Endothelial cell (in vitro differentiated cells): ENCODE measurements around the gene ING5. TPM values are rescaled to one million over a fixed set of nuclear protein-coding genes. Genes with fewer than 3 reads are reported as not detected.
A peak's percentile ranks its signal among the peaks of the same experiment; 100 is the strongest.

Experiments
- DNase-seq: peaks from one replicate; pipeline ENCODE4 v3.0.0; 2021; ENCODE audit warnings: low spot score
- H3K27ac Mint-ChIP-seq: one replicate; pipeline ENCODE4 v1.8.0; 2021; ENCODE audit warnings: mixed read lengths, inconsistent platforms; ENCODE audit not compliant: unreplicated experiment
- H3K27me3 Mint-ChIP-seq: one replicate; pipeline ENCODE4 v1.8.0; 2021; ENCODE audit warnings: mild to moderate bottlenecking, moderate library complexity, mixed read lengths, inconsistent platforms; ENCODE audit not compliant: unreplicated experiment
- H3K36me3 Mint-ChIP-seq: one replicate; pipeline ENCODE4 v1.8.0; 2021; ENCODE audit warnings: mild to moderate bottlenecking, low read depth, mixed read lengths, inconsistent platforms; ENCODE audit not compliant: unreplicated experiment
- H3K4me1 Mint-ChIP-seq: one replicate; pipeline ENCODE4 v1.8.0; 2021; ENCODE audit warnings: mild to moderate bottlenecking, mixed read lengths, inconsistent platforms; ENCODE audit not compliant: unreplicated experiment
- H3K4me3 Mint-ChIP-seq: one replicate; pipeline ENCODE4 v1.8.0; 2021; ENCODE audit warnings: mild to moderate bottlenecking, mixed read lengths, inconsistent platforms; ENCODE audit not compliant: unreplicated experiment
- H3K9me3 Mint-ChIP-seq: one replicate; pipeline ENCODE4 v1.8.0; 2021; ENCODE audit warnings: mixed read lengths, inconsistent platforms; ENCODE audit not compliant: unreplicated experiment
- CTCF ChIP-seq: fragments of 200-600 bp; sonication (generic); IDR thresholded peaks from one replicate; pipeline ENCODE4 v1.5.0; 2021; ENCODE audit warnings: antibody characterized with exemption; ENCODE audit not compliant: unreplicated experiment
- total RNA-seq: library from RNA; stranded (reverse); fragmentation: NEBNext Ultra II Directional; extraction: Animal tissue kit (Norgen Biotek cat#: 25700); gene quantifications from one replicate; pipeline ENCODE4 v1.2.1, GENCODE V29; 2021; ENCODE audit not compliant: unreplicated experiment

ING5 gene
- total RNA-seq, 1 donor from 2014 or later: 19.9 TPM

- Mint-ChIP-seq H3K27me3 (peaks cover 11% of the 10 kb centered on the region), H3K36me3 (peaks cover 15% of the 10 kb centered on the region), H3K27ac (no peak overlapping the region), H3K9me3 (no peaks in the 10 kb centered on the region), H3K4me3 (no peak overlapping the region), H3K4me1 (no peaks in the 10 kb centered on the region)
- TF ChIP-seq CTCF: no peak
- no peak for DNase-seq
Measured at GRCh38 chr2:241678307-241678706, 23.5 kb upstream of the ING5 start.

GRCh38 chr2:241678784-241679540 is 22.9 kb upstream of the ING5 start:
- Mint-ChIP-seq H3K36me3 (peaks cover 9% of the 10 kb centered on the region), H3K27me3 (peaks cover 8% of the 10 kb centered on the region)

GRCh38 chr2:241680044-241680443 is 21.8 kb upstream of the ING5 start:
- Mint-ChIP-seq H3K27ac (no peak overlapping the region), H3K9me3 (no peaks in the 10 kb centered on the region), H3K36me3 (peaks cover 9% of the 10 kb centered on the region), H3K4me1 (no peaks in the 10 kb centered on the region), H3K4me3 (no peak overlapping the region), H3K27me3 (peaks cover 6% of the 10 kb centered on the region)
- DNase-seq: no peak
- no peak for TF ChIP-seq CTCF

More at GRCh38 chr2:241678784-241679540, 22.9 kb upstream of the ING5 start:
- Mint-ChIP-seq H3K9me3 (no peaks in the 10 kb centered on the region), H3K4me1 (no peaks in the 10 kb centered on the region), H3K27ac (no peak overlapping the region), H3K4me3 (peak overlapping the region; percentile 33)
- TF ChIP-seq CTCF: no peak
- DNase-seq: no peak

GRCh38 chr2:241680827-241681599 is 20.8 kb upstream of the ING5 start:
- Mint-ChIP-seq H3K27me3 (peaks cover 6% of the 10 kb centered on the region), H3K9me3 (no peaks in the 10 kb centered on the region), H3K4me3 (peak overlapping the region; percentile 54), H3K36me3 (peaks cover 9% of the 10 kb centered on the region), H3K4me1 (peaks cover 6% of the 10 kb centered on the region), H3K27ac (peak overlapping the region; percentile 40)
- no peak for TF ChIP-seq CTCF
- no peak for DNase-seq

GRCh38 chr2:241686324-241686649 is 15.6 kb upstream of the ING5 start:
- Mint-ChIP-seq H3K36me3 (no peaks in the 10 kb centered on the region), H3K4me1 (peaks cover 14% of the 10 kb centered on the region), H3K9me3 (no peaks in the 10 kb centered on the region), H3K27me3 (peaks cover 4% of the 10 kb centered on the region), H3K4me3 (peak overlapping the region; percentile 93), H3K27ac (peak overlapping the region; percentile 74)
- no peak for TF ChIP-seq CTCF
- no peak for DNase-seq
